SK-N-SH (cell line): ENCODE measurements around the gene FRMD5. TPM values are rescaled to one million over a fixed set of nuclear protein-coding genes. Genes with fewer than 3 reads are reported as not detected.

Source experiments
- CTCF ChIA-PET: fragments of 300-600, 350-600 bp; formaldehyde crosslinking; extraction: SDS; loops from one replicate; lab custom pipeline; 2021; lab: Yijun Ruan, JAX
- POLR2A ChIA-PET: fragments of 350-600 bp; sonication (Branson Sonifier 250); formaldehyde crosslinking; extraction: SDS; loops from one replicate; lab custom pipeline; 2020; ENCODE audit warnings: antibody characterized with exemption, inconsistent platforms; lab: Yijun Ruan, JAX
- DNase-seq: peaks from one replicate; pipeline ENCODE4 v3.0.0; 2012
- H2AFZ ChIP-seq: fragments of 200-600 bp; sonication (generic); 2 replicates; pipeline ENCODE4 v1.8.1; 2016; ENCODE audit warnings: antibody characterized with exemption, mild to moderate bottlenecking, low read depth
- H3F3A ChIP-seq: fragments of 200-600 bp; sonication (generic); replicated peaks from 2 replicates; pipeline ENCODE3; 2016; ENCODE audit warnings: antibody characterized with exemption, mild to moderate bottlenecking; ENCODE audit not compliant: insufficient read depth
- H3K27ac ChIP-seq, 2 experiments: fragments of 200-500 bp in 1 of 2; fragments of 200-600 bp in 1 of 2; sonication (Bioruptor generic) in 1 of 2; sonication (generic), shearing (Covaris generic) in 1 of 2; 2 replicates each; pipeline versions ENCODE4 v1.5.1 to v1.6.1; 2014 to 2016; ENCODE audit warnings: low read depth in 2 of 2, inconsistent platforms in 1 of 2, low read length in 1 of 2, mild to moderate bottlenecking in 1 of 2, mixed read lengths in 1 of 2
- H3K27me3 ChIP-seq: fragments of 200-600 bp; sonication (generic), shearing (Covaris generic); 2 replicates; pipeline ENCODE4 v1.6.1; 2016; ENCODE audit warnings: mixed run types; ENCODE audit not compliant: insufficient read depth
- H3K36me3 ChIP-seq, 2 experiments: fragments of 200-500 bp in 1 of 2; fragments of 200-600 bp in 1 of 2; sonication (Bioruptor generic) in 1 of 2; sonication (generic) in 1 of 2; replicated peaks in 1 of 2; 2 replicates each; pipeline versions ENCODE3 to v1.5.1; 2014 to 2016; ENCODE audit warnings: low read length in 1 of 2, mild to moderate bottlenecking in 1 of 2; ENCODE audit not compliant: insufficient read depth in 2 of 2, control insufficient read depth in 1 of 2
- H3K4me1 ChIP-seq, 2 experiments: fragments of 200-500 bp in 1 of 2; fragments of 200-600 bp in 1 of 2; sonication (Bioruptor generic) in 1 of 2; sonication (generic), shearing (Covaris generic) in 1 of 2; 2 replicates each; pipeline versions ENCODE4 v1.5.1 to v1.6.1; 2014 to 2016; ENCODE audit warnings: low read depth in 1 of 2, low read length in 1 of 2, mixed run types in 1 of 2; ENCODE audit not compliant: insufficient read depth in 2 of 2, control insufficient read depth in 1 of 2
- H3K4me2 ChIP-seq: fragments of 200-600 bp; sonication (generic), shearing (Covaris generic); 2 replicates; pipeline ENCODE4 v1.6.1; 2017; ENCODE audit warnings: mixed run types
- H3K4me3 ChIP-seq, 2 experiments: fragments of 200-500 bp in 1 of 2; fragments of 200-600 bp in 1 of 2; sonication (Bioruptor generic) in 1 of 2; sonication (generic), shearing (Covaris generic) in 1 of 2; 2 replicates each; pipeline versions ENCODE4 v1.5.1 to v1.8.1; 2014 to 2016; ENCODE audit warnings: low read depth in 2 of 2, inconsistent platforms in 1 of 2, low read length in 1 of 2, mild to moderate bottlenecking in 1 of 2, mixed read lengths in 1 of 2, moderate library complexity in 1 of 2
- H3K79me2 ChIP-seq: fragments of 200-600 bp; sonication (generic); 2 replicates; pipeline ENCODE4 v1.8.1; 2017; ENCODE audit warnings: mild to moderate bottlenecking; ENCODE audit not compliant: insufficient read depth
- H3K9ac ChIP-seq: fragments of 200-600 bp; sonication (generic); 2 replicates; pipeline ENCODE4 v1.6.1; 2017; ENCODE audit warnings: mixed run types
- H3K9me2 ChIP-seq: fragments of 200-600 bp; sonication (generic); 2 replicates; pipeline ENCODE4 v1.6.1; 2017; ENCODE audit warnings: mixed run types
- H3K9me3 ChIP-seq: fragments of 200-600 bp; sonication (generic); 2 replicates; pipeline ENCODE4 v1.6.1; 2017; ENCODE audit warnings: mixed run types, mild to moderate bottlenecking, moderate library complexity
- H4K20me1 ChIP-seq: fragments of 200-600 bp; sonication (generic); 2 replicates; pipeline ENCODE4 v1.6.1; 2017; ENCODE audit warnings: mild to moderate bottlenecking, mixed run types; ENCODE audit not compliant: insufficient read depth
- CTCF ChIP-seq: fragments of 200-600 bp; sonication (generic); IDR thresholded peaks from 2 replicates; pipeline ENCODE4 v1.6.1; 2017; ENCODE audit warnings: antibody characterized with exemption, mild to moderate bottlenecking, moderate library complexity
- FOXM1 ChIP-seq: IDR thresholded peaks from 2 replicates; pipeline ENCODE4 v1.4.0; 2012; ENCODE audit warnings: low read depth, mild to moderate bottlenecking
- MAX ChIP-seq: IDR thresholded peaks from 2 replicates; pipeline ENCODE4 v1.4.0; 2012; ENCODE audit warnings: low read depth
- MXI1 ChIP-seq: IDR thresholded peaks from 2 replicates; pipeline ENCODE4 v1.6.1; 2012; ENCODE audit warnings: mild to moderate bottlenecking, low read depth, low read length, improper control_type of control experiment
- RAD21 ChIP-seq: IDR thresholded peaks from 2 replicates; pipeline ENCODE4 v1.6.1; 2012; ENCODE audit warnings: mild to moderate bottlenecking, low read length
- SIN3A ChIP-seq: IDR thresholded peaks from 2 replicates; pipeline ENCODE4 v1.6.1; 2012; ENCODE audit warnings: low read depth, mild to moderate bottlenecking, low read length, moderate library complexity, borderline replicate concordance
- SMC3 ChIP-seq: IDR thresholded peaks from 2 replicates; pipeline ENCODE4 v1.6.1; 2012; ENCODE audit warnings: low read depth, low read length, improper control_type of control experiment
- TCF12 ChIP-seq: IDR thresholded peaks from 2 replicates; pipeline ENCODE4 v1.4.0; 2012
- USF1 ChIP-seq: IDR thresholded peaks from 2 replicates; pipeline ENCODE4 v1.4.0; 2012; ENCODE audit warnings: low read depth, borderline replicate concordance
- WGBS: methylation state at CpG from one replicate; pipeline ENCODE4 v1.1.6; 2017; ENCODE audit warnings: low lambda C conversion rate; 5-methylcytosine and 5-hydroxymethylcytosine counted together
- polyA plus RNA-seq, 3 experiments: library from polyadenylated mRNA; depleted of rRNA; stranded (reverse); fragments of >200 nt; gene quantifications; 2 replicates each; pipeline ENCODE4 v1.2.3, GENCODE V29; 2012
- TF ChIP-seq, protein P1 (sequence below): IDR thresholded peaks from 2 replicates; pipeline ENCODE4 v1.4.0; 2012; ENCODE audit warnings: low read depth, borderline replicate concordance

Gene FRMD5
- polyA plus RNA-seq, 1 of the 3 experiments (the other 2 are of a cell fraction): 24.8 TPM

DNA sequence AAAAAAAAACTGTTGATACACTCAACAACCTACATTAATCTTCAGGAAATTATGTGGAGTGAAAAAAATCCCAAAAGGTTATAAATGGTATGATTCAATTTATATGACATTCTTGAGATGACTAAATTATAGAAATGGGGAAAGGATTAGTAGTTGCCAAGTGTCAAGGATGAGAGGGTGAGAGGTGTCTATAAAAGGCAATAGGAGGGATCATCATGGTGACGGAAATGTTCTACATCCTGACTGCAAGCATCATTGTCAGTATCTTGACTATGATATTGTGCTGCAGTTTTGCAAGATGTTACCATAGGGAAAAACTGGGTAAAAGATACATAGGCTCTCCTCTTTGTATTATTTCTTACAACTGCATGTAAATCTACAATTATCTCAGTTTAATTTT is 125.6 kb downstream of the FRMD5 start (continued):
- TF ChIP-seq CTCF: no peak
- no peak for TF ChIP-seq MAX
- no peak for TF ChIP-seq TCF12
- TF ChIP-seq, protein P1, sequence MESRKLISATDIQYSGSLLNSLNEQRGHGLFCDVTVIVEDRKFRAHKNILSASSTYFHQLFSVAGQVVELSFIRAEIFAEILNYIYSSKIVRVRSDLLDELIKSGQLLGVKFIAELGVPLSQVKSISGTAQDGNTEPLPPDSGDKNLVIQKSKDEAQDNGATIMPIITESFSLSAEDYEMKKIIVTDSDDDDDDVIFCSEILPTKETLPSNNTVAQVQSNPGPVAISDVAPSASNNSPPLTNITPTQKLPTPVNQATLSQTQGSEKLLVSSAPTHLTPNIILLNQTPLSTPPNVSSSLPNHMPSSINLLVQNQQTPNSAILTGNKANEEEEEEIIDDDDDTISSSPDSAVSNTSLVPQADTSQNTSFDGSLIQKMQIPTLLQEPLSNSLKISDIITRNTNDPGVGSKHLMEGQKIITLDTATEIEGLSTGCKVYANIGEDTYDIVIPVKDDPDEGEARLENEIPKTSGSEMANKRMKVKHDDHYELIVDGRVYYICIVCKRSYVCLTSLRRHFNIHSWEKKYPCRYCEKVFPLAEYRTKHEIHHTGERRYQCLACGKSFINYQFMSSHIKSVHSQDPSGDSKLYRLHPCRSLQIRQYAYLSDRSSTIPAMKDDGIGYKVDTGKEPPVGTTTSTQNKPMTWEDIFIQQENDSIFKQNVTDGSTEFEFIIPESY: no peak
- TF ChIP-seq FOXM1: no peak

DNA sequence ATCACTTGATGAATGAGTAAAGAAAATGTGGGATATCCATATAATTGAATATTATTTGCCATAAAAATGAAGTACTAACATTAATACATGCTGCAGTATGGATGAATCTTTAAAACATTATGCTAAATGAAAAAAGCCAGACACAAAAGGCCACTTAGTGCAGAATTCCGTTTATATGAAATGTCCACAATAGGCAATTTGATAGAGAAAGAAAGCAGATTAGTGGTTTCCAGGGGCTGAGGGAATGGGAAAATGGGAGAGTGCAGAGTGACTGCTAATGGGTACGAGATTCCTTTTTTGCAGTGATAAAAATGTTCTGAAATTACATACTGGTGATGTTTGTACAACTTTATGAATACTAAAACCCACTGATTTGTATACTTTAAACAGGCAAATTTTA is 126.7 kb downstream of the FRMD5 start:
- Histone ChIP-seq H3K9ac (no peak overlapping the region), H4K20me1 (no peaks in the 10 kb centered on the region; the same call in 1 of the 2 replicates), H3K27ac (no peak overlapping the region), H3K9me3 (no peaks in the 10 kb centered on the region), H3K36me3 (peaks cover 0 to 5% of the 10 kb centered on the region in 2 experiments), H3K9me2 (no peaks in the 10 kb centered on the region), H3F3A (peaks cover 8% of the 10 kb centered on the region), H3K79me2 (peaks cover 44% of the 10 kb centered on the region; the same call in 1 of the 2 replicates), H2AFZ (no peak overlapping the region), H3K27me3 (no peaks in the 10 kb centered on the region), H3K4me3 (no peak overlapping the region), H3K4me1 (no peaks in the 10 kb centered on the region; a peak in 1 of 4 replicates), H3K4me2 (no peak overlapping the region)
- ChIA-PET CTCF (no interaction called here), POLR2A (no interaction called here)
- TF ChIP-seq MXI1 (no peak), TCF12 (0 out of 2 replicates have a peak, but pooled peaks have one; percentile 11), SIN3A (no peak)
- DNase-seq: no peak
- 54% methylated on average over 2 of the region's 2 CpGs for WGBS

GRCh38 chr15:44066211-44066827 is 128.8 kb downstream of the FRMD5 start:
- H3K9ac ChIP-seq: no peak overlapping the region
- CTCF ChIA-PET: interaction anchor here (0.6 to 2.5 kb wide), 16 partner anchors 8 to 189 kb away, joined by 3 to 14 read pairs (median 4); no protein-coding TSS in a partner anchor

More at GRCh38 chr15:44066211-44066827, 128.8 kb downstream of the FRMD5 start:
- TF ChIP-seq USF1 (no peak), MXI1 (no peak), CTCF (peak; percentile 80), RAD21 (peak; percentile 64), SMC3 (peak; percentile 54)
- Histone ChIP-seq H3K27me3 (no peaks in the 10 kb centered on the region), H3K9me2 (no peaks in the 10 kb centered on the region), H4K20me1 (no peaks in the 10 kb centered on the region; the same call in 1 of the 2 replicates), H2AFZ (no peak overlapping the region), H3K4me1 (no peaks in the 10 kb centered on the region; a peak in 1 of 4 replicates), H3K36me3 (peaks cover 0 to 5% of the 10 kb centered on the region in 2 experiments), H3K9me3 (no peaks in the 10 kb centered on the region), H3K4me3 (no peak overlapping the region), H3K27ac (no peak overlapping the region; a peak in 1 of 4 replicates), H3K4me2 (no peak overlapping the region), H3K79me2 (peaks cover 31% of the 10 kb centered on the region; the same call in 1 of the 2 replicates), H3F3A (peaks cover 8% of the 10 kb centered on the region)
- WGBS: 70% methylated on average over 8 of the region's 8 CpGs
- peak; percentile 8 for DNase-seq
- POLR2A ChIA-PET: no interaction called here
